Fibroblast of skin of right quadriceps (primary cell): ENCODE results near the gene MLPH.

Experiments
- DNase-seq: peaks from one replicate; pipeline ENCODE4 v3.0.0-alpha.2; 2013

Gene MLPH

GRCh38 chr2:237480988-237481525 is 6.0 kb upstream of the MLPH start:
- DNase-seq, result no peak

- no peak for DNase-seq
These were observed 4.6 kb upstream of the MLPH start for GRCh38 chr2:237482485-237482884.

GRCh38 chr2:237483018-237483731 is 3.9 kb upstream of the MLPH start:
- peak; percentile 60 for DNase-seq

- no peak for DNase-seq
These were observed 1.7 kb upstream of the MLPH start for GRCh38 chr2:237485304-237485703.

- DNase-seq, result no peak
These were observed 1.2 kb upstream of the MLPH start for GRCh38 chr2:237485844-237486243.

GRCh38 chr2:237486334-237486818 is 675 bp upstream of the MLPH start:
- DNase-seq, result no peak

GRCh38 chr2:237487496-237487895 is 445 bp downstream of the MLPH start:
- DNase-seq, result no peak

GRCh38 chr2:237488295-237488694 is 1.2 kb downstream of the MLPH start:
- no peak for DNase-seq

GRCh38 chr2:237488901-237489860 is 2.1 kb downstream of the MLPH start:
- no peak for DNase-seq

GRCh38 chr2:237490009-237490711 is 3.1 kb downstream of the MLPH start:
- no peak for DNase-seq

GRCh38 chr2:237490795-237491194 is 3.7 kb downstream of the MLPH start:
- DNase-seq, result no peak

GRCh38 chr2:237491515-237492118 is 4.6 kb downstream of the MLPH start:
- DNase-seq, result no peak

- DNase-seq, result no peak
These were observed 5.3 kb downstream of the MLPH start for GRCh38 chr2:237492137-237492890.

- no peak for DNase-seq
These were observed 7.0 kb downstream of the MLPH start for GRCh38 chr2:237494066-237494465.

- no peak for DNase-seq
These were observed 8.6 kb downstream of the MLPH start for GRCh38 chr2:237495521-237496117.

GRCh38 chr2:237496428-237496827 is 9.4 kb downstream of the MLPH start:
- no peak for DNase-seq

GRCh38 chr2:237497009-237497837 is 10.2 kb downstream of the MLPH start:
- DNase-seq, result no peak

- peak; percentile 73 for DNase-seq
These were observed 10.8 kb downstream of the MLPH start for GRCh38 chr2:237497838-237498186.

GRCh38 chr2:237498341-237498740 is 11.3 kb downstream of the MLPH start:
- peak; percentile 43 for DNase-seq

GRCh38 chr2:237500681-237501424 is 13.8 kb downstream of the MLPH start:
- DNase-seq, result peak; percentile 100
